Transverse colon (tissue), 3 donors: Measurements from ENCODE around the gene HPCAL1.

Experiments
- EP300 ChIP-seq: sonication (generic); formaldehyde crosslinking; IDR thresholded peaks from one replicate; pipeline ENCODE4 v1.6.1; 2017; ENCODE audit warnings: antibody characterized with exemption, low read depth
- POLR2A ChIP-seq: fragments of 450-650 bp; IDR thresholded peaks from one replicate; pipeline ENCODE4 v1.6.1; 2016; ENCODE audit warnings: antibody characterized with exemption, mild to moderate bottlenecking, moderate library complexity
- TF ChIP-seq, protein P1 (sequence below), 5 experiments: fragments of 200-600 bp in 3 of 5; fragments of 450-650 bp in 2 of 5; sonication (generic) in 3 of 5; IDR thresholded peaks; 1 replicate in 2 of 5; 2 replicates in 3 of 5; pipeline ENCODE4 v1.5.1; 2016 to 2017; ENCODE audit warnings: antibody characterized with exemption in 5 of 5, inconsistent platforms in 3 of 5, mild to moderate bottlenecking in 2 of 5, moderate library complexity in 1 of 5

DNA sequence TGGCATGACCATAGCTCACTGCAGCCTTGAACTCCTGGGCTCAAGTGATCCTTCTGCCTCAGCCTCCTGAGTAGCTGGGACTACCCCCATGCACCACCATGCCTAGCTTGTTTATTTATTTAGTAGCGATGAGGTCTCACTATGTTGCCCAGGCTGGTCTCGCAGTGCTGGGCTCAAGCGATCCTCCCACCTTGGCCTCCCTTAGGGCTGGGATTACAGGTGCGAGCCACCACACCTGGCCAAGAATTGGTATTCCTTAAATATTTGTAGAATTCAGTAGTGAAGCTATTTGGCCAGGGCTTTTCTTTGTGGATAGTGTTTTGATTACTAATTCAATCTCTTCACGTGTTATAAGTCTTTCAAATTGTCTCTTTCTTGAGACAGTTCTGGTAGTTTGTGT is 89.4 kb downstream of the HPCAL1 start:
- TF ChIP-seq POLR2A (no peak), EP300 (no peak)
- TF ChIP-seq, protein P1, sequence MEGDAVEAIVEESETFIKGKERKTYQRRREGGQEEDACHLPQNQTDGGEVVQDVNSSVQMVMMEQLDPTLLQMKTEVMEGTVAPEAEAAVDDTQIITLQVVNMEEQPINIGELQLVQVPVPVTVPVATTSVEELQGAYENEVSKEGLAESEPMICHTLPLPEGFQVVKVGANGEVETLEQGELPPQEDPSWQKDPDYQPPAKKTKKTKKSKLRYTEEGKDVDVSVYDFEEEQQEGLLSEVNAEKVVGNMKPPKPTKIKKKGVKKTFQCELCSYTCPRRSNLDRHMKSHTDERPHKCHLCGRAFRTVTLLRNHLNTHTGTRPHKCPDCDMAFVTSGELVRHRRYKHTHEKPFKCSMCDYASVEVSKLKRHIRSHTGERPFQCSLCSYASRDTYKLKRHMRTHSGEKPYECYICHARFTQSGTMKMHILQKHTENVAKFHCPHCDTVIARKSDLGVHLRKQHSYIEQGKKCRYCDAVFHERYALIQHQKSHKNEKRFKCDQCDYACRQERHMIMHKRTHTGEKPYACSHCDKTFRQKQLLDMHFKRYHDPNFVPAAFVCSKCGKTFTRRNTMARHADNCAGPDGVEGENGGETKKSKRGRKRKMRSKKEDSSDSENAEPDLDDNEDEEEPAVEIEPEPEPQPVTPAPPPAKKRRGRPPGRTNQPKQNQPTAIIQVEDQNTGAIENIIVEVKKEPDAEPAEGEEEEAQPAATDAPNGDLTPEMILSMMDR (IDR thresholded peaks at IDR 0.05): no peak
